ENCODE measurements around the gene EN2. TPM values are rescaled to one million over a fixed set of nuclear protein-coding genes. Genes with fewer than 3 reads are reported as not detected.

Gene EN2
- total and polyA plus RNA-seq, 2 of the 4 experiments (the other 2 are of a cell fraction) = not detected

DNA sequence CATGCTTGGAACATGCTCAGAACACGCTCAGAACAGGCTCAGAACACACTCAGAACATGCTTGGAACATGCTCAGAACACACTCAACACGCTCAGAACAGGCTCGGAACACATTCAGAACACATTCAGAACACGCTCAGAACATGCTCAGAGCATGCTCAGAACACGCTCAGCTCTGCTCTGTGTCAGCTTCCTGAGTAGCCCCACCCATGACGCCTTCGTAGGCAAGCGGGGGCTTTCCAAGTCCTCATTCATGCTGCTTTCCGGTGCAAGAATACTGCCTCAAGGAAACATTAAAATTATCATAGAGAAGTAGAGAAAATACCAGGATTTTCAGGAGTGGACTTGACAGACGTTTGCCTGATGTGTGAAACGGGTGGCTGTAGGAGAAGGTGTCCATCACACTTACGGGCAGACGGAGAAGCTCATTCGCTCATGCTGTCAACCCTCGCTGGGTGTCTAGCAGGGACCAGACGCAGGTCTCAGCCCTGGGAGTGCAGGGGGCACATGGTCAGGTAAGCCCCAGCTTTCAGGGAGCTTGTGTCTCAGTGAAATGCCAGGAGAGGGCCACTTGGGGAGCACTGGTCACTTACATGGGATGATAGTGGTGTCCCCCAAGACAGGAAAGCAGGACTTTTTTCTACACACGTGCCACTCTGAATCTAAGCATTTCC lies 24.7 kb downstream of the EN2 start:
- ChIA-PET CTCF (no interaction called here), POLR2A (ENCODE audit: unreplicated experiment) (no interaction called here)
- Histone ChIP-seq H2AFZ (replicated peaks; ENCODE audit: low read length, poor library complexity) (no peak overlapping the region), H2BK15ac (ENCODE audit: low read depth, low read length) (no peak overlapping the region), H3K4me2 (ENCODE audit: low read depth, low read length) (no peak overlapping the region), H2AK5ac (ENCODE audit: low read depth, low read length) (no peak overlapping the region), H3K18ac (ENCODE audit: low read depth, low read length) (no peak overlapping the region), H3K27me3 (ENCODE audit: control insufficient read depth, insufficient read depth, low read length) (peaks cover 3% of the 10 kb centered on the region), H2AK9ac (replicated peaks; ENCODE audit: low read depth, low read length, poor library complexity) (no peak overlapping the region), H3K9ac (ENCODE audit: low read depth, low read length) (no peak overlapping the region), H2BK5ac (ENCODE audit: low read depth, low read length, poor library complexity, severe bottlenecking) (no peak overlapping the region), H2BK20ac (ENCODE audit: low read depth, low read length) (no peak overlapping the region), H3K79me1 (ENCODE audit: low read depth in 1 of 2, low read length in 2 of 2) (no peaks in the 10 kb centered on the region), H3K23ac (ENCODE audit: low read depth, low read length) (no peak overlapping the region), H3K56ac (ENCODE audit: extremely low read depth, insufficient read depth, low read length) (no peak overlapping the region), H3K4me3 (ENCODE audit: insufficient read depth, low read depth, low read length) (no peak overlapping the region), H3K4ac (ENCODE audit: low read depth, low read length) (no peak overlapping the region), H3K9me3 (ENCODE audit: control insufficient read depth, insufficient read depth, low read length) (0 out of 2 replicates have a peak, but pooled peaks cover 5% of the 10 kb centered on the region), H3K9me1 (ENCODE audit: insufficient read depth, low read length) (no peaks in the 10 kb centered on the region), H4K5ac (ENCODE audit: low read depth, low read length) (no peak overlapping the region), H3K36me3 (ENCODE audit: control insufficient read depth, insufficient read depth, low read length) (no peaks in the 10 kb centered on the region), H4K20me1 (ENCODE audit: insufficient read depth, low read length) (no peaks in the 10 kb centered on the region), H4K91ac (ENCODE audit: insufficient read depth, low read depth, low read length) (no peak overlapping the region), H3K14ac (replicated peaks; ENCODE audit: low read depth, low read length) (no peak overlapping the region), H4K8ac (ENCODE audit: low read depth in 2 of 2, low read length in 2 of 2) (no peak overlapping the region), H2BK120ac (ENCODE audit: low read depth, low read length) (no peak overlapping the region), H3K27ac (ENCODE audit: insufficient read depth, low read length) (no peak overlapping the region), H3K4me1 (ENCODE audit: control insufficient read depth, insufficient read depth, low read length) (no peaks in the 10 kb centered on the region)
- no peak for DNase-seq
- dilution Hi-C loops (cut with HindIII; ENCODE audit: low sequenced_read_pairs, unreplicated experiment) = no loop called here
- no TSS peak for BruUV-seq (replicated peaks)
- in situ Hi-C loops (cut with MboI; ENCODE audit: low sequenced_read_pairs) = no loop called here
- intact Hi-C loops (cut with micrococcal nuclease) = no loop called here
- ATAC-seq (ENCODE audit: low read depth) = no peak
- TF ChIP-seq, protein P1, sequence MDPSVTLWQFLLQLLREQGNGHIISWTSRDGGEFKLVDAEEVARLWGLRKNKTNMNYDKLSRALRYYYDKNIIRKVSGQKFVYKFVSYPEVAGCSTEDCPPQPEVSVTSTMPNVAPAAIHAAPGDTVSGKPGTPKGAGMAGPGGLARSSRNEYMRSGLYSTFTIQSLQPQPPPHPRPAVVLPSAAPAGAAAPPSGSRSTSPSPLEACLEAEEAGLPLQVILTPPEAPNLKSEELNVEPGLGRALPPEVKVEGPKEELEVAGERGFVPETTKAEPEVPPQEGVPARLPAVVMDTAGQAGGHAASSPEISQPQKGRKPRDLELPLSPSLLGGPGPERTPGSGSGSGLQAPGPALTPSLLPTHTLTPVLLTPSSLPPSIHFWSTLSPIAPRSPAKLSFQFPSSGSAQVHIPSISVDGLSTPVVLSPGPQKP (IDR thresholded peaks at IDR 0.05; ENCODE audit: borderline replicate concordance, low read depth, low read length) = no peak
- TF ChIP-seq CHD1 (IDR thresholded peaks at IDR 0.05; ENCODE audit: low read depth, low read length) (no peak), MAZ (IDR thresholded peaks at IDR 0.05; ENCODE audit: borderline replicate concordance, low read depth, low read length) (no peak), MXI1 (IDR thresholded peaks at IDR 0.05; ENCODE audit: borderline replicate concordance, low read depth, low read length) (no peak), BHLHE40 (IDR thresholded peaks at IDR 0.05; ENCODE audit: low read depth, low read length) (no peak), MAFK (IDR thresholded peaks at IDR 0.05; ENCODE audit: low read depth, low read length) (no peak), RFX5 (IDR thresholded peaks at IDR 0.05; ENCODE audit: low read depth, low read length) (no peak), FOS (IDR thresholded peaks at IDR 0.05; ENCODE audit: low read depth, low read length) (no peak), RCOR1 (IDR thresholded peaks at IDR 0.05; ENCODE audit: insufficient replicate concordance, low read length) (no peak), NFE2L2 (IDR thresholded peaks at IDR 0.05; ENCODE audit: low read depth, low read length) (no peak), POLR2A (IDR thresholded peaks at IDR 0.05; ENCODE audit: low read depth, low read length) (no peak), RAD21 (IDR thresholded peaks at IDR 0.05; ENCODE audit: low read length) (no peak), CEBPB (IDR thresholded peaks at IDR 0.05; ENCODE audit: low read depth, low read length) (no peak), SMC3 (IDR thresholded peaks at IDR 0.05; ENCODE audit: low read depth, low read length) (no peak)
- TF ChIP-seq, protein P2, sequence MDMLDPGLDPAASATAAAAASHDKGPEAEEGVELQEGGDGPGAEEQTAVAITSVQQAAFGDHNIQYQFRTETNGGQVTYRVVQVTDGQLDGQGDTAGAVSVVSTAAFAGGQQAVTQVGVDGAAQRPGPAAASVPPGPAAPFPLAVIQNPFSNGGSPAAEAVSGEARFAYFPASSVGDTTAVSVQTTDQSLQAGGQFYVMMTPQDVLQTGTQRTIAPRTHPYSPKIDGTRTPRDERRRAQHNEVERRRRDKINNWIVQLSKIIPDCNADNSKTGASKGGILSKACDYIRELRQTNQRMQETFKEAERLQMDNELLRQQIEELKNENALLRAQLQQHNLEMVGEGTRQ (IDR thresholded peaks at IDR 0.05; ENCODE audit: low read depth, low read length) = no peak
- TF ChIP-seq, protein P3, sequence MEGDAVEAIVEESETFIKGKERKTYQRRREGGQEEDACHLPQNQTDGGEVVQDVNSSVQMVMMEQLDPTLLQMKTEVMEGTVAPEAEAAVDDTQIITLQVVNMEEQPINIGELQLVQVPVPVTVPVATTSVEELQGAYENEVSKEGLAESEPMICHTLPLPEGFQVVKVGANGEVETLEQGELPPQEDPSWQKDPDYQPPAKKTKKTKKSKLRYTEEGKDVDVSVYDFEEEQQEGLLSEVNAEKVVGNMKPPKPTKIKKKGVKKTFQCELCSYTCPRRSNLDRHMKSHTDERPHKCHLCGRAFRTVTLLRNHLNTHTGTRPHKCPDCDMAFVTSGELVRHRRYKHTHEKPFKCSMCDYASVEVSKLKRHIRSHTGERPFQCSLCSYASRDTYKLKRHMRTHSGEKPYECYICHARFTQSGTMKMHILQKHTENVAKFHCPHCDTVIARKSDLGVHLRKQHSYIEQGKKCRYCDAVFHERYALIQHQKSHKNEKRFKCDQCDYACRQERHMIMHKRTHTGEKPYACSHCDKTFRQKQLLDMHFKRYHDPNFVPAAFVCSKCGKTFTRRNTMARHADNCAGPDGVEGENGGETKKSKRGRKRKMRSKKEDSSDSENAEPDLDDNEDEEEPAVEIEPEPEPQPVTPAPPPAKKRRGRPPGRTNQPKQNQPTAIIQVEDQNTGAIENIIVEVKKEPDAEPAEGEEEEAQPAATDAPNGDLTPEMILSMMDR (conservative IDR thresholded peaks at IDR 0.05; ENCODE audit: low read depth, low read length) = no peak
- WGBS, 2 experiments (ENCODE audit: extremely low coverage in 2 of 2, insufficient read length in 1 of 2) = 52% methylated on average over 10 of the region's 17 CpGs; no CpG with 5 or more reads in 1 of the 2 experiments
